Measurements from ENCODE around the gene OPN5.

OPN5 gene

DNA sequence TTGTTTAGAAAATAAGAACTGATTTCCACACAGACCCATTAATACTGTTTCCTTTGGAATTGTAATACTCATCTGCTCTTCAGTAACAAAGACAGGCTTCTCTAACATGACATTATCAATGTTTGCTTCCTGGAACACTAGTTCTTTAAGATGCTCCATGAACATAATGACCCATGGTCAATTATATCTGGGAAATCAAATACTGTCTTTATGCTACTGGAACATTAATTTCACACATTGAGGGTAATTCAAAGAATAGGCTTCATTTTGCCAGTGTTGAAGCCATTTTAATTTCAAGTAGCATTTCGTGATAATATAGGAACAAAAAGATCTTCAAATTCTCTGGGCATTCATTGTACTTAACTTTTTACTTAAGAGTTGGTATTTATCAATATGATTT, 80.9 kb downstream of the OPN5 start:
- no peak for DNase-seq (ENCODE audit: low read depth)

DNA sequence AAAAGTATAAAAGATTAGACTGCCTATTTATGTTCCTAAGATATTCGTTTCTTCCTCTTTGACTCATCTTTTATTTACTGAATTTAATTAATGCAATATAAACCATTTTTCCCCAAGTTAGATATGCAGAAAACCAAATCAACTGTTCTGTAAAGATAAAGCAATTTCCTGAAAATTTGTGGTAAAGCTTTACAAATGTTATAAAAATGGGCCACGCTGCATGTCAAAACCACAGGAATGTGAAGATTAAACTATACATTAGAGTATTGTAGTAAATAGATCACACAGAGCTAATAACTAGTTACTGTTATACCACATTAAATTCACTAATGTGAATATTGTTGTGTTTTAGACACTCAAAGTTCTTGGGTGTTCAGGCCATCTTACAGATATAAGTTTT, 83.4 kb downstream of the OPN5 start:
- no peak for DNase-seq (ENCODE audit: low read depth)

DNA sequence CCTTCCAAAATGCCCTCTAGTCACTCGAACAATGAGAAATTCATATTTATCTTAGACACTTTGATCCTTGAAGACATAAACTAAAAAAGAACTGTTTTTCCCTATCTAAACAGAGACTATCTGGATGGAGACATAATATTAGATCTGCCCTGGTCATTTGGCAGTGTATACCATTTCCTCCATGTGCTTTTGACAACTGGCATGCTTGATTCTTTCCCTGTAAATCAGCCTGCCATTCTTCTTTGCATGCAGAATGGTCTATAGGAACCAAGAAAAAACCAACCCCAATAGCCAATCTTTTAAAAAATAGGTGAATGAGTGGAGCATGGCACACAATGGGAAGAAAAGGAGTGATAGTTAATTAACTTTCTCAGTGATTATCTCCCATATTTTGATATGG, 93.8 kb downstream of the OPN5 start:
- no peak for DNase-seq (ENCODE audit: low read depth)

All from activated T-cell treated with anti-CD3 and anti-CD28 coated beads for 1 hour (primary cell).